ENCODE data around the gene BACE1.

The BACE1 gene

DNA sequence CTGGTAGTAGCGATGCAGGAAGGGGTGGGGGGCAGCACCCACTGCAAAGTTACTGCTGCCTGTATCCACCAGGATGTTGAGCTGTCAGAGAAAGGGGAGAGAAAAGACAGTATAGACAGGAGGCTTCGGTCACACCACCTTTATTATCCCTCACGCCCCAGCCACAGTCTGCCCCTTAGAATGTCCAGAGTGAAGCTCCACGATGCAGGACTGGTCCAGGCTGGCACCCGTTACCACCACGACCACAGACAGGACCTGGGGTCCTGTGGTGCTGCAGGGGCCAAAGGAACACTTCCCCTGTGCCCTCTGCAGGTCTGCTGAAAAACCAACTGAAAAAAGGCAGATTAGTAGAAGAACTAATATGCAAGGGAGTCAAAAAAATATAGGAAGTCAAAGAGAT lies 19.2 kb downstream of the BACE1 start:
- no peak overlapping the region for H3K27ac ChIP-seq (ENCODE audit: low read length, poor library complexity, severe bottlenecking)
- H3K4me1 ChIP-seq (ENCODE audit: control insufficient read depth, insufficient read depth, low read depth, low read length): peaks cover 21% of the 10 kb centered on the region
- H3K4me3 ChIP-seq (ENCODE audit: insufficient read depth in 1 of 2, low read depth in 1 of 2, low read length in 2 of 2): no peak overlapping the region
- no peak overlapping the region for H3K9ac ChIP-seq (ENCODE audit: low read length)
- WGBS: 87% methylated on average over 6 of the region's 6 CpGs
- H2BK15ac ChIP-seq (ENCODE audit: low read depth, poor library complexity, severe bottlenecking): no peak overlapping the region
- no peak overlapping the region for H3K18ac ChIP-seq (ENCODE audit: low read depth in 1 of 2, low read length in 2 of 2)
- H3K36me3 ChIP-seq (ENCODE audit: control insufficient read depth in 1 of 2, insufficient read depth in 2 of 2, low read depth in 1 of 2, low read length in 2 of 2): peaks cover 24 to 43% of the 10 kb centered on the region in 2 experiments
- no peak overlapping the region for H3K4ac ChIP-seq (ENCODE audit: low read depth in 1 of 2, low read length in 2 of 2)
- DNase-seq: no peak
- peaks cover 9% of the 10 kb centered on the region for H3K79me1 ChIP-seq (replicated peaks; ENCODE audit: low read length, poor library complexity, severe bottlenecking)
- no peaks in the 10 kb centered on the region for H3K9me3 ChIP-seq (ENCODE audit: control insufficient read depth, low read length)
- H3K27me3 ChIP-seq (ENCODE audit: control insufficient read depth in 1 of 2, insufficient read depth in 1 of 2, low read length in 2 of 2): no peaks in the 10 kb centered on the region
- no peak overlapping the region for H2AK5ac ChIP-seq (ENCODE audit: low read length, severe bottlenecking)
- H3K14ac ChIP-seq (ENCODE audit: low read length in 2 of 2): no peak overlapping the region
- H4K8ac ChIP-seq (ENCODE audit: low read length): no peak overlapping the region
- H2BK12ac ChIP-seq (ENCODE audit: low read length in 2 of 2): no peak overlapping the region
- H2BK5ac ChIP-seq (ENCODE audit: low read depth, low read length, poor library complexity, severe bottlenecking): no peak overlapping the region
- H2BK120ac ChIP-seq (ENCODE audit: low read depth, low read length): no peak overlapping the region
- H4K91ac ChIP-seq (ENCODE audit: low read length): no peak overlapping the region
- H3K4me2 ChIP-seq (ENCODE audit: low read length, poor library complexity, severe bottlenecking): no peak overlapping the region
- H2AFZ ChIP-seq (ENCODE audit: low read depth, low read length): no peak overlapping the region
- no peak overlapping the region for H3K23ac ChIP-seq (ENCODE audit: low read length in 2 of 2)

DNA sequence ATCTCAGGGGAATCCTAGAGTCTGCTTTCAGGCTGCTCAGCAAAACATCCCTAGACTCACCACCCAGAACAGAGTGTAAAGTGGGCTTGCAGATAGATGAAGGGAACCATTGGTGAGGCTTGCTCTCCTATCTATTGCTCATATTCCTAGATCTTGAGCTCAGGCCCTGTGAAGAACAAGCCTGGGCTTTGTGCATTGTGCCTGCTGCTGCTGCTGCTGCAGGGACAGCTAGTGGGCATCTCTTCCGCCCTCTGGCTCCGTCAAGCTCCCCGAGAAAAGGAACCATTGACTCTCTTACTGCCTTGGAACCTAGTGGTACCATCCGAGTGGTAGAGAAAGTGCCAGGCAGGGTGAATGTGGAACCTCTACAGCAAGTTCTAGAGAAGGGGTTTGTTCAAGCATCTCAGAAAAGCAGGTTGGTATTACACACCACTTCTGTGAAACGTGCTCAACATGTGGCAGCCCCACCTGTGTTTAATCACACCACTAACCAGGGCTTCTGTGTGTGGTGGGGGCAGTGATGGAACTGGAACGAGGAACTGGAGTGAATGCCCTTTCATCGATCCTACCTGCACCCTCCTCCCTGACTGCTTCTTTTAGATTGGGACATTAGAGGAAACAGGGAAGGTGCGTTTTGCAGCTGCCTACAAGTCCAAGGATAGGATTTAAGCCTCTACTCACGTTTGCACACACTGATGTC lies 20.5 kb downstream of the BACE1 start:
- no peak overlapping the region for H3K14ac ChIP-seq (ENCODE audit: low read length in 2 of 2)
- no peak overlapping the region for H2AK5ac ChIP-seq (ENCODE audit: low read length, severe bottlenecking)
- no peak overlapping the region for H3K9ac ChIP-seq (ENCODE audit: low read length)
- no peak overlapping the region for H2BK120ac ChIP-seq (ENCODE audit: low read depth, low read length)
- peaks cover 9% of the 10 kb centered on the region for H3K79me1 ChIP-seq (replicated peaks; ENCODE audit: low read length, poor library complexity, severe bottlenecking)
- H2AFZ ChIP-seq (ENCODE audit: low read depth, low read length): no peak overlapping the region
- peak overlapping the region in 1 of 2 experiments; percentile 9 for H3K23ac ChIP-seq (ENCODE audit: low read length in 2 of 2)
- H4K8ac ChIP-seq (ENCODE audit: low read length): no peak overlapping the region
- WGBS: 88% methylated on average over 8 of the region's 9 CpGs
- H2BK12ac ChIP-seq (ENCODE audit: low read length in 2 of 2): no peak overlapping the region
- H3K27ac ChIP-seq (ENCODE audit: low read length, poor library complexity, severe bottlenecking): no peak overlapping the region
- peaks cover 21% of the 10 kb centered on the region for H3K4me1 ChIP-seq (ENCODE audit: control insufficient read depth, insufficient read depth, low read depth, low read length)
- no peaks in the 10 kb centered on the region for H3K27me3 ChIP-seq (ENCODE audit: control insufficient read depth in 1 of 2, insufficient read depth in 1 of 2, low read length in 2 of 2)
- no peak overlapping the region for H2BK15ac ChIP-seq (ENCODE audit: low read depth, poor library complexity, severe bottlenecking)
- H3K18ac ChIP-seq (ENCODE audit: low read depth in 1 of 2, low read length in 2 of 2): no peak overlapping the region
- no peak overlapping the region for H3K4me3 ChIP-seq (ENCODE audit: insufficient read depth in 1 of 2, low read depth in 1 of 2, low read length in 2 of 2)
- no peak overlapping the region for H4K91ac ChIP-seq (ENCODE audit: low read length)
- no peak for DNase-seq
- H3K9me3 ChIP-seq (ENCODE audit: control insufficient read depth, low read length): no peaks in the 10 kb centered on the region
- H3K4ac ChIP-seq (ENCODE audit: low read depth in 1 of 2, low read length in 2 of 2): no peak overlapping the region
- H2BK5ac ChIP-seq (ENCODE audit: low read depth, low read length, poor library complexity, severe bottlenecking): no peak overlapping the region
- peaks cover 34 to 56% of the 10 kb centered on the region in 2 experiments for H3K36me3 ChIP-seq (ENCODE audit: control insufficient read depth in 1 of 2, insufficient read depth in 2 of 2, low read depth in 1 of 2, low read length in 2 of 2)
- no peak overlapping the region for H3K4me2 ChIP-seq (ENCODE audit: low read length, poor library complexity, severe bottlenecking)

DNA sequence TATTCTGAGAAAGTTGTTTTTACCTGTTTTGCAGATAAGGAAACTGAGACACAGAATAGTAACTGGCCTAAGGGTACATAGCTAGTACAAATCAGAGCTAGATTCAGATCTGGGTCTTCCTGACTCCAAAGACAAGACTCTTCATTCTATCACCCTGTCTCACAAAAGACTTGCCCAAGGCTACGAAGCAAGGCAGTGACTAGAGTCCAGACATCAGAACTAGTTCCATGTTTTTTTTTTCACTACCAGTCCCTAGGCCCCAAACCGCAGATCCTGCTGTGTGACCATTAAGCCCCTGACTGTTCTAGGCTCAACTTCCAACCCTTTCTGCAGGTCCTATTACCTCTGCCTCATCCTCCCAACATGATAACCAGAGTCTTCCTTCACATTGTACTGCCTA lies 23.4 kb downstream of the BACE1 start:
- Histone ChIP-seq H2AFZ (ENCODE audit: low read depth, low read length) (no peak overlapping the region), H3K79me1 (replicated peaks; ENCODE audit: low read length, poor library complexity, severe bottlenecking) (peaks cover 4% of the 10 kb centered on the region), H3K4me2 (ENCODE audit: low read length, poor library complexity, severe bottlenecking) (no peak overlapping the region), H3K27me3 (ENCODE audit: control insufficient read depth in 1 of 2, insufficient read depth in 1 of 2, low read length in 2 of 2) (no peaks in the 10 kb centered on the region), H4K8ac (ENCODE audit: low read length) (no peak overlapping the region), H3K14ac (ENCODE audit: low read length in 2 of 2) (no peak overlapping the region), H3K9ac (ENCODE audit: low read length) (no peak overlapping the region), H2BK5ac (ENCODE audit: low read depth, low read length, poor library complexity, severe bottlenecking) (no peak overlapping the region), H2AK5ac (ENCODE audit: low read length, severe bottlenecking) (no peak overlapping the region), H3K4me1 (ENCODE audit: control insufficient read depth, insufficient read depth, low read depth, low read length) (no peaks in the 10 kb centered on the region), H3K27ac (ENCODE audit: low read length, poor library complexity, severe bottlenecking) (no peak overlapping the region), H2BK15ac (ENCODE audit: low read depth, poor library complexity, severe bottlenecking) (no peak overlapping the region), H3K18ac (ENCODE audit: low read depth in 1 of 2, low read length in 2 of 2) (no peak overlapping the region), H3K4ac (ENCODE audit: low read depth in 1 of 2, low read length in 2 of 2) (no peak overlapping the region), H2BK12ac (ENCODE audit: low read length in 2 of 2) (no peak overlapping the region), H3K23ac (ENCODE audit: low read length in 2 of 2) (no peak overlapping the region), H3K9me3 (ENCODE audit: control insufficient read depth, low read length) (no peaks in the 10 kb centered on the region), H3K4me3 (ENCODE audit: insufficient read depth in 1 of 2, low read depth in 1 of 2, low read length in 2 of 2) (no peak overlapping the region), H2BK120ac (ENCODE audit: low read depth, low read length) (no peak overlapping the region), H3K36me3 (ENCODE audit: control insufficient read depth in 1 of 2, insufficient read depth in 2 of 2, low read depth in 1 of 2, low read length in 2 of 2) (peaks cover 56 to 85% of the 10 kb centered on the region in 2 experiments), H4K91ac (ENCODE audit: low read length) (no peak overlapping the region)
- no peak for DNase-seq
- WGBS: 96% methylated on average over 2 of the region's 2 CpGs

DNA sequence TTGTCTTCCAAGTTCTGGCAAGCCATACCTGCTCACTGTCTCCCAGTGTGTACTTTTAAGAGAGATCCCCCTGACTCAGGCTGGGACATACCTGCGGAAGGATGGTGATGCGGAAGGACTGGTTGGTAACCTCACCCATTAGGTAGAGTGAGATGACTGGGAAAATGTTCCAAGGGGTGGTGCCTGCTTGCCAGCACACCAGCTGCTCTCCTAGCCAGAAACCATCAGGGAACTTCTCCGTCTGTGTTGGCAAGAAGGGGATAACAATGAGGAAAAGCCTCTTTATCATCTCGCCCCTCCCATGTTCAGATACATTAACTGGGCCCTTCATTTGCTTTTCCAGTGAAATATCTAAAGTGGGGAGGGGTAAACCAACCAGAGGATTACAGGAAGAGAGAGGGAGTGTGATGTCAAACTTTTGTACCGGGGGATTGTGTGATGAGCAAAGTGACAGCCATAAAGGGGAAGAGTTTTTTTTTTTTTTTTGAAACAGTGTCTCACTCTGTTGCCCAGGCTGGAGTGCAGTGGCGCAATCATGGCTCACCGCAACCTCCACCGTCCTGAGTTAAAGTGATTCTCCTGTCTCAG lies 25.2 kb downstream of the BACE1 start, which contains the start of gene BACE1-AS:
TSS of gene BACE1-AS (plus strand) at position 538 of the 588 bp plus-strand sequence.
- Histone ChIP-seq H3K4me2 (ENCODE audit: low read length, poor library complexity, severe bottlenecking) (no peak within 1 kb of the TSS), H3K79me1 (replicated peaks; ENCODE audit: low read length, poor library complexity, severe bottlenecking) (peaks cover 1% of the 10 kb centered on the region)
- 98% methylated on average over 6 of the region's 8 CpGs for WGBS

More for the DNA sequence above, 25.2 kb downstream of the BACE1 start, which contains the start of gene BACE1-AS:
- no peak within 1 kb of the TSS for H2BK12ac ChIP-seq (ENCODE audit: low read length in 2 of 2)
- H3K4me3 ChIP-seq (ENCODE audit: insufficient read depth in 1 of 2, low read depth in 1 of 2, low read length in 2 of 2): no peak within 1 kb of the TSS
- H4K91ac ChIP-seq (ENCODE audit: low read length): no peak within 1 kb of the TSS
- H3K9ac ChIP-seq (ENCODE audit: low read length): no peak within 1 kb of the TSS
- no peak within 1 kb of the TSS for H3K23ac ChIP-seq (ENCODE audit: low read length in 2 of 2)
- H3K18ac ChIP-seq (ENCODE audit: low read depth in 1 of 2, low read length in 2 of 2): no peak within 1 kb of the TSS
- no peak within 1 kb of the TSS for H3K4ac ChIP-seq (ENCODE audit: low read depth in 1 of 2, low read length in 2 of 2)
- no peak within 1 kb of the TSS for H2AFZ ChIP-seq (ENCODE audit: low read depth, low read length)
- no peak within 1 kb of the TSS for H2BK5ac ChIP-seq (ENCODE audit: low read depth, low read length, poor library complexity, severe bottlenecking)
- H2AK5ac ChIP-seq (ENCODE audit: low read length, severe bottlenecking): no peak within 1 kb of the TSS
- no peaks in the 10 kb centered on the region for H3K9me3 ChIP-seq (ENCODE audit: control insufficient read depth, low read length)
- H4K8ac ChIP-seq (ENCODE audit: low read length): no peak within 1 kb of the TSS
- no peaks in the 10 kb centered on the region for H3K27me3 ChIP-seq (ENCODE audit: control insufficient read depth in 1 of 2, insufficient read depth in 1 of 2, low read length in 2 of 2)
- no peak within 1 kb of the TSS for H2BK15ac ChIP-seq (ENCODE audit: low read depth, poor library complexity, severe bottlenecking)
- no peaks in the 10 kb centered on the region for H3K4me1 ChIP-seq (ENCODE audit: control insufficient read depth, insufficient read depth, low read depth, low read length)
- no peak for DNase-seq
- H3K27ac ChIP-seq (ENCODE audit: low read length, poor library complexity, severe bottlenecking): no peak within 1 kb of the TSS
- H2BK120ac ChIP-seq (ENCODE audit: low read depth, low read length): no peak within 1 kb of the TSS
- H3K36me3 ChIP-seq (ENCODE audit: control insufficient read depth in 1 of 2, insufficient read depth in 2 of 2, low read depth in 1 of 2, low read length in 2 of 2): peaks cover 56 to 96% of the 10 kb centered on the region in 2 experiments
- no peak within 1 kb of the TSS for H3K14ac ChIP-seq (ENCODE audit: low read length in 2 of 2)

Data from mesenchymal stem cell (in vitro differentiated cells and primary cell).